Natural killer cell treated with Interleukin-12 subunit alpha and Interleukin-12 subunit beta and Interleukin-15 and Interleukin-18, amount 100 ng/mL, for 72 hours (primary cell): Measurements from ENCODE around the gene RNF213. TPM values are rescaled to one million over a fixed set of nuclear protein-coding genes. Genes with fewer than 3 reads are reported as not detected.

Source experiments
- ATAC-seq, 2 donors: fragments of 150-1000 bp; cut with Tn5 transposase in 1 of 2; sonication (Bioruptor Pico), chemical (Tn5 transposase) in 1 of 2; 2 replicates each; pipeline ENCODE4 v1.10.0; 2021
- DNase-seq: peaks from one replicate; pipeline ENCODE4 v3.0.0; 2022; ENCODE audit warnings: low spot score
- H3K27ac Mint-ChIP-seq, 2 donors: 1 replicate in 1 of 2; 2 replicates in 1 of 2; pipeline ENCODE4 v1.8.0; 2022; ENCODE audit warnings: mixed read lengths in 2 of 2, mild to moderate bottlenecking in 1 of 2, moderate library complexity in 1 of 2
- H3K27me3 Mint-ChIP-seq, 2 donors: 1 replicate in 1 of 2; 2 replicates in 1 of 2; pipeline ENCODE4 v1.8.0; 2022; ENCODE audit warnings: mixed read lengths in 2 of 2
- H3K36me3 Mint-ChIP-seq: one replicate; pipeline ENCODE4 v1.8.0; 2022; ENCODE audit warnings: mixed read lengths
- H3K4me1 Mint-ChIP-seq, 2 donors: 1 replicate in 1 of 2; 2 replicates in 1 of 2; pipeline ENCODE4 v1.8.0; 2022; ENCODE audit warnings: low read depth in 2 of 2, mixed read lengths in 2 of 2, mild to moderate bottlenecking in 1 of 2
- H3K4me3 Mint-ChIP-seq: one replicate; pipeline ENCODE4 v1.8.0; 2022; ENCODE audit warnings: mixed read lengths
- H3K9me3 Mint-ChIP-seq: 2 replicates; pipeline ENCODE4 v1.8.0; 2022; ENCODE audit warnings: mixed read lengths
- total RNA-seq, 2 donors: library from RNA; stranded (reverse); gene quantifications; one replicate each; pipeline ENCODE4 v1.2.3, GENCODE V29; 2022

The RNF213 gene
- total RNA-seq, 2 donors from 2014 or later = 1,259 to 2,425 TPM

DNA sequence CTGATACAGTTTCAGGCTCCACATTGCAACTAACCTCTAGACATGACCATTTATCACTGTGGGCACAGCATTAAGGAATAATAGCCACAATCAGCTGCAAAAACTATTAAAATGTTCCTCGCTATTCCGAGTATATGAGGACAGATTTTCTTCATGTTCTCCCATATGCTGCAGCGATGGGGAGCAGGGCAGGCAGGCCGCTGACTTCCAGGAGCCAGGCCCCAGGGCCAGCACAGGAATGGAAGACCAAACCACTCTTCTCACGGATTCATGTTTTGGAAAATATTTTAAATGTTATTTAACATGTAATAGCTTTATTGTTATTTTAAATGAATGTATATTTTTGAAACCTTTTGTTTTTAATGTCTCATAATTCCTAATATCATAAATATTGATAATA is 110.5 kb downstream of the RNF213 start:
- DNase-seq (no peak), ATAC-seq (no peak)
- Mint-ChIP-seq H3K4me3 (no peak overlapping the region), H3K36me3 (peaks cover 49% of the 10 kb centered on the region), H3K4me1 (peaks cover 0 to 14% of the 10 kb centered on the region in 2 donors), H3K27me3 (no peaks in the 10 kb centered on the region), H3K27ac (peak overlapping the region in 1 of 2 donors; percentile 47), H3K9me3 (no peaks in the 10 kb centered on the region)

DNA sequence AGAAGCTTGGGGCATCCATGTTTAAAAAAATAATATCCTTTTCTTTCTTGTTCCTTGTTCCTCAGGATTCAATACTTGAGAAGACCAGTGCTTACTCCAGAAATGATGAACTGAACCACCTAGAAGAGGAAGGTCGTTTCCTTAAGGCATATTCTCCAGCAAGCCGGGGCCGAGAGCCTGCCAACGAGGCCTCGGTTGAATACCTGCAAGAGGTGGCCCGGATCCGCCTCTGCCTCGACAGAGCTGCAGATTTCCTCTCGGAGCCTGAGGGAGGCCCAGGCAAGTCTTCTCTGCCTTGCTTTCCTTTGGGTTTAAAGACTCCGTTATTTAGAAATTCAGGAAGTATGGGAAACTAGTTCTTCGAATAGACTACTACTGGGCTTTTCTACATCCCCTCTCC is 111.8 kb downstream of the RNF213 start:
- DNase-seq = no peak

DNA sequence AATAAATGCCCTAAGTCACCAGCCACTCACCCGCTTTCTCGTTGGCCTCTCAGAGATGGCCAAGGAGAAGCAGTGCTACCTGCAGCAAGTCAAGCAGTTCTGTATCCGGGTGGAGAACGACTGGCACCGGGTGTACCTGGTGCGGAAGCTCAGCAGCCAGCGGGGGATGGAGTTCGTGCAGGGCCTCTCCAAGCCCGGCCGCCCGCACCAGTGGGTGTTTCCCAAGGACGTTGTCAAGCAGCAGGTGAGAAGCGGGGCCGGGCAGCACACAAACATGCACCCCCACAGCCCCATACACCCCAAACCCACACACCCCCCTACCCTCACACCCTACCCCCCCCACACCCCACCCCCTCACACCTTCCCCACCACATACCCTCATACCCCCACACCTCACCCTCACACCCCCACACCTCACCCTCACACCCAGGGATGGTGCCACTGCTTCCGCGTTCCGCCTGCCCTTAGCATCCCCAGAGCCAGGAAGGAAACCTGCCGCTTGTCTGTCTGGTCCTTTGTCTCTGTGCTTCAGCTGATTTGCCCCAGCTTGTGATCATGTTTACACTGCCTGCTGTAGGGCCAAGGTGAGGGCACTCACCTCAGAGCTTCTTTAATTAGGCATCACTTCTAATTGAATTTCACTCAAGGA is 112.4 kb downstream of the RNF213 start:
- Mint-ChIP-seq H3K4me1 (peaks cover 5 to 14% of the 10 kb centered on the region in 2 donors), H3K9me3 (no peaks in the 10 kb centered on the region), H3K4me3 (no peak overlapping the region), H3K27me3 (no peaks in the 10 kb centered on the region), H3K27ac (peak overlapping the region in 1 of 2 donors; percentile 60), H3K36me3 (peaks cover 51% of the 10 kb centered on the region)
- DNase-seq (no peak), ATAC-seq (no peak)

More for the DNA sequence above, 111.8 kb downstream of the RNF213 start:
- H3K27me3 Mint-ChIP-seq = no peaks in the 10 kb centered on the region
- H3K36me3 Mint-ChIP-seq = peaks cover 53% of the 10 kb centered on the region
- H3K4me1 Mint-ChIP-seq = peaks cover 1 to 14% of the 10 kb centered on the region in 2 donors
- ATAC-seq = no peak
- H3K27ac Mint-ChIP-seq = peak overlapping the region in 1 of 2 donors; percentile 60
- H3K4me3 Mint-ChIP-seq = no peak overlapping the region
- H3K9me3 Mint-ChIP-seq = no peaks in the 10 kb centered on the region

DNA sequence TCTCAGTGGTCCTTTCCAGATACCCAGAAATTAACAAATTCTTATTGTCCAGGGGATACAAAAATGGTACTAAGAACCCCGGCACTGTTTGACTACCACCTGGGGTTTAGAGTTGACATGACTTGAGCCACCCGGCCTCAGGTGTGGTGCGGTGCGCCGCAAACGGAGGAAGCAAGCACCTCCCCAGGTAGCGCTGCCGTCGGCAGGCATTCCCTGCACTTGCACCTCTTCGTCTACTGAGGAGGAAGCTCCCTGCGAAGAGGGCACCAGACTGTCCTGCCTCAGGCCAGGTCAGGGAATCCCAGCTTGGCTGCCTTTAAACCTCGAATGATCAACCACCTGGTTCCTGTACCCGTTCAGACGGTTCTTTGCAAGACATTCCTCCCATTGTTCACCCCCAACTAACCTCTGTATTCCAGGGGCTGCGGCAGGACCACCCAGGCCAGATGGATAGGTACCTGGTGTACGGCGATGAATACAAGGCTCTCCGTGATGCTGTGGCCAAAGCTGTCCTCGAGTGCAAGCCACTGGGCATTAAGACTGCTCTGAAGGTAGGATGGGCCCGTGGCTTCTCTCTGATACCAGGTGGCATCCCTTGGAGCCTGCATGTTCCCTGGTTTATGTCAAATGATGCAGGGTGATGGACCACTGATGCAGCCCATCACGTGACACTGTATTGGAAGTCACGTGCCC is 113.5 kb downstream of the RNF213 start:
- Mint-ChIP-seq H3K27ac (peak overlapping the region in 1 of 2 donors; percentile 21), H3K4me3 (no peak overlapping the region), H3K9me3 (no peaks in the 10 kb centered on the region), H3K4me1 (peaks cover 5 to 14% of the 10 kb centered on the region in 2 donors), H3K36me3 (peaks cover 52% of the 10 kb centered on the region), H3K27me3 (no peaks in the 10 kb centered on the region)
- DNase-seq = no peak
- ATAC-seq = peak in 1 of 2 donors; percentile 16

DNA sequence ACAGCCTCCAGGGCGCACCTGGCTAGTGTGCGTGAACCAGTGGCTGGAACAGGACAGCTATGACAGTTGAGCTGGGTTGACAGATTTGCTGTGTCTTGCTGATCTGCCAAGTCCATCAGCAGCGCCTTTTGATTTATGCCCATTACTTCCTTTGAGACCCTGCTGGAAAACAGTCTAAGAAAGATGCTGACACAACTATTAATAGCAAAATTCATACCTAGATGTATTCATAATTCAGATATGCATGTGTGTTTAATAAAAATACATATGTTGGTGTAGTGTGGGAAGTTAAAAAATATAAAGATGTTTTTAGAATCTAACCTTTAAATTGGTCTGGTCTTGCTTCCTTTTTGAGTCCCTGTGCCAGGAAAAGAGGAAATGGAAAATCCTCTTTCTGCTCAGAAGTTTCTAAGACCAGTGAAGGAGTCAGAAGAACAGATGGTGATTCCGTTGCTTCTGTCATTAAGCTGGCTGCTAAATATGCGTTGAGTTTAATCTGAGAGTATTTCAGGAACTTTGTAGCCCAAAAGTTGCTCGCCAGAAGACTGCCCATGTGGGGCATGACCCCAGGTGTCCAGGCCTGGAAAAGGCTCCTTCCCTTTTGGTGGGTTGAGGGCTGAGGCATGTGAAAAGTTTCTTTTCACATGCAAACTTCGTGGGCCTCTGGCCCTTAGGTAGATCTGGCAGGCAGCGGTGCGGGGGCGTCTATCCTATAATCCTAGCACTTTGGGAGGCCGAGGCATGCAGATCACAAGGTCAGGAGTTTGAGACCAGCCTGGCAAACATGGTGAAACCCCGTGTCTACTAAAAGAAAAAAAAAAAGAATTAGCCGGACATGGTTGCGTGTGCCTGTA is 114.3 kb downstream of the RNF213 start:
- no peak overlapping the region for H3K4me3 Mint-ChIP-seq
- peaks cover 53% of the 10 kb centered on the region for H3K36me3 Mint-ChIP-seq
- H3K27ac Mint-ChIP-seq = peak overlapping the region; percentile 21 to 63
- H3K4me1 Mint-ChIP-seq = peaks cover 5 to 14% of the 10 kb centered on the region in 2 donors
- ATAC-seq (no peak), DNase-seq (no peak)
- H3K27me3 Mint-ChIP-seq = no peaks in the 10 kb centered on the region
- H3K9me3 Mint-ChIP-seq = no peaks in the 10 kb centered on the region

DNA sequence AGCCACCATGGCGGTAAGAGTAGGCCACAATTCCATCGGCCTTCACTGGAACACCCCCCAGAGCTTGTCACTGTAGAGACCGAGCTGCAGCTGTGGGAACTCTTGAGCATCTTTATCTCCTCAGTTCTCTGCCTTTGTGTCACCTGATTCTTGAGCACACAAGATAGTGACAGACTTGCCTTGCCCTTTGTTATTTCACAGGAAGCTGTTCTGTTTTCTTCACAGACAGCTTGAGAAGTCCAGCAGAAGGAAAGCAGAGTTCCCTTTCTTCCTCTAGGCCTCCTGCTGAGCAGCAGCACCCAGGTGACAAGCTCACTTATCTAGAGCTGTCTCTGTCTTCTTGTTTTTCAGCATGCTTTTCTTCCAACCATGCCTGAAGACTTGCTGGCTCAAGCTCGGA is 115.9 kb downstream of the RNF213 start:
- no peak for DNase-seq
- Mint-ChIP-seq H3K27me3 (no peaks in the 10 kb centered on the region), H3K9me3 (no peaks in the 10 kb centered on the region), H3K27ac (peak overlapping the region in 1 of 2 donors; percentile 75), H3K4me3 (no peak overlapping the region), H3K36me3 (peaks cover 60% of the 10 kb centered on the region), H3K4me1 (peaks cover 5 to 18% of the 10 kb centered on the region in 2 donors)
- ATAC-seq = no peak

DNA sequence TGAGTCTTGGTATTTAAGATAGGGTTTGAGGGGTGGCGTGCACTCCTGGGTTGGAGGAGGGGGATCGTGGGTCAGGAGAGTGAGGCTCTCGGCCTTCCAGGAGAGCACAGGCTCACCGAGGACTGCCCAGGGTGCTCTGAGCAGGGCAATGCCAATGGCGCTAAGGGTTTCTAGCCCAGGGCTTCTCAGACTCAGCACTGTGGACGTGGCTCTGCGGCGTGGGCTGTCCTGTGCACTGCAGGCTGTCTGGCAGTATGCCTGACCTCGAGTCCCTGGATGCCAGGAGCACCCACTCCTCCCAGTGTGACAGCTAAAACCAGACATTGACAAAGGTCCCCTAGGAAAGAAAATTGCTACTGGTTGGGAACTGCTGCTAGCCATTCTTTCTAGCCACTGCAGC is 117.1 kb downstream of the RNF213 start:
- no peaks in the 10 kb centered on the region for H3K9me3 Mint-ChIP-seq
- no peaks in the 10 kb centered on the region for H3K27me3 Mint-ChIP-seq
- ATAC-seq (no peak), DNase-seq (no peak)
- H3K27ac Mint-ChIP-seq = peak overlapping the region; percentile 48 to 75
- peaks cover 5 to 18% of the 10 kb centered on the region in 2 donors for H3K4me1 Mint-ChIP-seq
- peak overlapping the region; percentile 16 for H3K4me3 Mint-ChIP-seq
- H3K36me3 Mint-ChIP-seq = peaks cover 59% of the 10 kb centered on the region

DNA sequence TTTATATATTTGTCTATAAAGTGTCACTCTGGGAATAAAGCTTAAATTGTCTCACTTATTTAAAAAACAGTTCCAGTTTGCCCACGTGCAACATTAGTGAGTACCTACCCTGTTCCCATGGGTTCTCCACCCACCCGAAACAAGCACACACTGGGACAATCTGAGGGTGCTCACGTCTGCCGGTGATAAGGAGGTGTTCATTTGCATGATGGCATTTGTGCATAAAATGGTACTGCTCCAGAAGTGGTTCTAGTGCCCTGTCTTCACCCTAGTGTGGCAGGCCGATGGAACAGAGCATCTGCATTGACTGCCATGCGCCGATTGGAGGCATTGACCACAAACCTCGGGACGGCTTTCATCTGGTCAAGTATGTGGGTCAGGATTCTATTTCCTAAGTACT is 118.7 kb downstream of the RNF213 start:
- Mint-ChIP-seq H3K27ac (peak overlapping the region; percentile 5 to 75), H3K4me3 (no peak overlapping the region), H3K36me3 (peaks cover 66% of the 10 kb centered on the region), H3K9me3 (no peaks in the 10 kb centered on the region), H3K27me3 (no peaks in the 10 kb centered on the region), H3K4me1 (peaks cover 16 to 31% of the 10 kb centered on the region in 2 donors)
- DNase-seq = no peak
- no peak for ATAC-seq

DNA sequence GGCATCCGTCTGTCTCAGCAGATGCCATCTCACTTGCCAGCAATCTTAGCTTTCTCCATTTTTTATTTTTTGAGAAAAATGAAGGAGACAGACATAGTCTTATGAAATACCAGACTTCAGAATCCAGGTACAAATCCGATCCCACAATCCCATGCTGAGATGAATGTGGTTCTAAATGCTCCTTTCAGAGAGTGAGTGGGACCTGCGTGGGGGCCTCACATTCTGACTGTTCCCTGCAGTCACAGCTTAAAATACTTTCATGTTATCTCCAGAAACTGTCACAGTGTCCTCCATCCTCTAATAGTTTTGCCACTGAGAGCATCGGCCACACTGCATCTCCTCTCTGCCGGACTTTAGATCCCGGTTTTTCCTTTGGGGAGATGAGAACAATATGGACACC is 119.4 kb downstream of the RNF213 start:
- Mint-ChIP-seq H3K36me3 (peaks cover 62% of the 10 kb centered on the region), H3K27ac (peak overlapping the region in 1 of 2 donors; percentile 21), H3K27me3 (no peaks in the 10 kb centered on the region), H3K4me3 (no peak overlapping the region), H3K9me3 (no peaks in the 10 kb centered on the region), H3K4me1 (peaks cover 19 to 30% of the 10 kb centered on the region in 2 donors)
- DNase-seq (no peak), ATAC-seq (no peak)

DNA sequence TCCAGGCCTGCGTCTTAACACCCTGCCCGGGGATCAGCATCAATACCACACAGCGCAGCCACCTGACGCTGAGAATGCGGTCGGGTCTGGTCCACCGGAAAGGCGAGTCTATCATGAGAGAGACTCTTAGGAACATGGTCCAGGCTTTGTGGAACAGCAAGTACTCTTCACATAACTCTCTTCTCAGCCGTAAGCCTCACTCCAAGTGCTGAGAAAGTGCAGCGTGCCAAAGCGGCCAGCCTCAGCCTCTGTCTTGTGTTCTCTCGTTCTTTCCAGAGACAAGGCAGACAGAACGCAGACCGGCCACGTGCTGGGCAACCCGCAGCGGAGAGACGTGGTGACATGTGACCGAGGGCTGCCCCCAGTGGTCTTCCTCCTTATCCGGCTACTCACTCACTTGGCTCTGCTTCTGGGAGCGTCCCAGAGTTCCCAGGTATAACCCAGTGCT is 119.9 kb downstream of the RNF213 start:
- Mint-ChIP-seq H3K4me3 (no peak overlapping the region), H3K36me3 (peaks cover 62% of the 10 kb centered on the region), H3K9me3 (no peaks in the 10 kb centered on the region), H3K27ac (peak overlapping the region in 1 of 2 donors; percentile 47), H3K4me1 (peaks cover 19 to 30% of the 10 kb centered on the region in 2 donors), H3K27me3 (no peaks in the 10 kb centered on the region)
- peak in 1 of 2 donors; percentile 3 for ATAC-seq
- DNase-seq = no peak

DNA sequence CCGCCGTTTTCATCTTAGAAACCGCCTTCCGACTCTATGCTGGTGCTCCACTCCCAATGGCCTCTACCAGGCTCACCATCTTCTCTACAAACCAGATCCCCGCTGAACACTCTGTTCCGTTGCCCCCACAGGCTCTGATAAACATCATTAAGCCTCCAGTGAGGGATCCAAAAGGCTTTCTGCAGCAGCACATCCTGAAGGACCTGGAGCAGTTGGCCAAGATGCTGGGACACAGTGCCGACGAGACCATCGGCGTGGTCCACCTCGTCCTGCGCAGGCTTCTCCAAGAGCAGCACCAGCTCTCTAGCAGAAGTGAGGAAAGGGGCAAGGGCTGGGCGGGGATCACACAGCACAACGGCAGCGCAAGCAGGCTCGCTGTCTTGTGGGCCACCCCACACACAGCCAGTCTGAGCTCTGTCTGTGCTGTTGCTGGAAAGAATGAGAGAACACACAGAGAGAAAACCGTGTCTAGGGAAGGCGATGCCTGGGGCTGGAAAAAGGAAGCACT is 120.8 kb downstream of the RNF213 start:
- no peak for ATAC-seq
- H3K27ac Mint-ChIP-seq = no peak overlapping the region
- no peaks in the 10 kb centered on the region for H3K27me3 Mint-ChIP-seq
- H3K4me1 Mint-ChIP-seq = peaks cover 19 to 30% of the 10 kb centered on the region in 2 donors
- DNase-seq = no peak
- no peaks in the 10 kb centered on the region for H3K9me3 Mint-ChIP-seq
- peaks cover 60% of the 10 kb centered on the region for H3K36me3 Mint-ChIP-seq
- no peak overlapping the region for H3K4me3 Mint-ChIP-seq

DNA sequence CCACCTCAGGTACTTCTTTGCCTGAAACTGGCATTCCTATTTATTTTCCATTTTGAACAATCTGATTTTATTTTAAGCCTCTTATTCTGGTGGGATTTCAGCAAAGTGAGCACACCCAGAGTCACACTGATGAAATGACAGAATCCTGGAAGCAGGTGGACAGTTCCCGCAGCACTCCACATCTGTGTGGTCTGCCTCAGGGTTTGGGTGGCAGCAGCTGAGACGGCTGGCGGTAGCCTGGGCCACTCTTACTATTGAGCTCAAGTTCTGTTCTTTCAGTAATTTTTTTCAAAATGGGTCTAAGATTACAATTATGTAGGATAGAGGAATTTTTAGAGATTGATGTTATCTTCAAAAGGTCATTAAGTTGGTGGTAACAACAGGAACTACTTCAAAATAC is 121.8 kb downstream of the RNF213 start:
- Mint-ChIP-seq H3K4me3 (no peak overlapping the region), H3K27ac (no peak overlapping the region), H3K27me3 (no peaks in the 10 kb centered on the region), H3K4me1 (peaks cover 18 to 30% of the 10 kb centered on the region in 2 donors), H3K9me3 (no peaks in the 10 kb centered on the region), H3K36me3 (peaks cover 54% of the 10 kb centered on the region)
- no peak for ATAC-seq
- no peak for DNase-seq

DNA sequence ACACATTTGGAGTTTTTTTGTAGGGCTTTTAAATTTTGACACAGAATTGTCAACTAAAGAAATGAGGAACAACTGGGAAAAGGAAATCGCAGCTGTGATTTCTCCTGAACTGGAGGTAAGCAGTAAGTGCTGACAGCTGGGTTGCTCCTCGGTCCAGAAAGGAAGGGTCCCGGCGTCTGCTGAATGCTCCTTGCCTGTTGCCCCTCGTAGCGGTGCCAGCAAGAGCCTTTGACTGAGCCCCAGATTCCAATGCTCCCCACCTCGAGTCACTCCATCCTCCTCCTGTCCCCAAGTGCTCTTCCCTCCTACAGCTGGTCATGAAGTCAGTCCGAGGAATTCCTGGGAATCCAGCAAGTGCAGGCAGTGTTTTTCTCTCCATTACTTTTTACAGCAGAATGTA is 122.3 kb downstream of the RNF213 start:
- Mint-ChIP-seq H3K27me3 (no peaks in the 10 kb centered on the region), H3K9me3 (no peaks in the 10 kb centered on the region), H3K27ac (peak overlapping the region; percentile 76 to 78), H3K36me3 (peaks cover 55% of the 10 kb centered on the region), H3K4me1 (peaks cover 14 to 27% of the 10 kb centered on the region in 2 donors), H3K4me3 (no peak overlapping the region)
- ATAC-seq (no peak), DNase-seq (no peak)
